Nephron progenitor cell (in vitro differentiated cells): ENCODE results near the gene NEK8.
A peak's percentile ranks its signal among the peaks of the same experiment; 100 is the strongest.

ENCODE experiments used
- DNase-seq: peaks from one replicate; pipeline ENCODE4 v3.0.0; 2021
- H3K27ac Mint-ChIP-seq: 2 replicates; pipeline ENCODE4 v1.8.0; 2021; ENCODE audit warnings: mild to moderate bottlenecking, moderate library complexity, mixed read lengths
- H3K27me3 Mint-ChIP-seq: 2 replicates; pipeline ENCODE4 v1.8.0; 2021; ENCODE audit warnings: mild to moderate bottlenecking, low read depth, mixed read lengths; ENCODE audit not compliant: poor library complexity
- H3K36me3 Mint-ChIP-seq: 2 replicates; pipeline ENCODE4 v1.8.0; 2021; ENCODE audit warnings: low read depth, mixed read lengths
- H3K4me1 Mint-ChIP-seq: 2 replicates; pipeline ENCODE4 v1.8.0; 2021; ENCODE audit warnings: mixed read lengths
- H3K4me3 Mint-ChIP-seq: 2 replicates; pipeline ENCODE4 v1.8.0; 2021; ENCODE audit warnings: mild to moderate bottlenecking, moderate library complexity, mixed read lengths
- H3K9me3 Mint-ChIP-seq: 2 replicates; pipeline ENCODE4 v1.8.0; 2021; ENCODE audit warnings: mild to moderate bottlenecking, moderate library complexity, mixed read lengths
- TF ChIP-seq, protein P1 (sequence below): fragments of 200-600 bp; sonication (generic); IDR thresholded peaks from 2 replicates; pipeline ENCODE4 v1.5.0; 2021; ENCODE audit warnings: antibody characterized with exemption

Gene NEK8

GRCh38 chr17:28712032-28712704 is 16.4 kb upstream of the NEK8 start:
- Mint-ChIP-seq H3K4me1 (peaks cover 64% of the 10 kb centered on the region), H3K4me3 (peak overlapping the region; percentile 96), H3K27ac (peak overlapping the region; percentile 99), H3K36me3 (peaks cover 37% of the 10 kb centered on the region), H3K9me3 (no peaks in the 10 kb centered on the region), H3K27me3 (peaks cover 3% of the 10 kb centered on the region)
- TF ChIP-seq, protein P1, sequence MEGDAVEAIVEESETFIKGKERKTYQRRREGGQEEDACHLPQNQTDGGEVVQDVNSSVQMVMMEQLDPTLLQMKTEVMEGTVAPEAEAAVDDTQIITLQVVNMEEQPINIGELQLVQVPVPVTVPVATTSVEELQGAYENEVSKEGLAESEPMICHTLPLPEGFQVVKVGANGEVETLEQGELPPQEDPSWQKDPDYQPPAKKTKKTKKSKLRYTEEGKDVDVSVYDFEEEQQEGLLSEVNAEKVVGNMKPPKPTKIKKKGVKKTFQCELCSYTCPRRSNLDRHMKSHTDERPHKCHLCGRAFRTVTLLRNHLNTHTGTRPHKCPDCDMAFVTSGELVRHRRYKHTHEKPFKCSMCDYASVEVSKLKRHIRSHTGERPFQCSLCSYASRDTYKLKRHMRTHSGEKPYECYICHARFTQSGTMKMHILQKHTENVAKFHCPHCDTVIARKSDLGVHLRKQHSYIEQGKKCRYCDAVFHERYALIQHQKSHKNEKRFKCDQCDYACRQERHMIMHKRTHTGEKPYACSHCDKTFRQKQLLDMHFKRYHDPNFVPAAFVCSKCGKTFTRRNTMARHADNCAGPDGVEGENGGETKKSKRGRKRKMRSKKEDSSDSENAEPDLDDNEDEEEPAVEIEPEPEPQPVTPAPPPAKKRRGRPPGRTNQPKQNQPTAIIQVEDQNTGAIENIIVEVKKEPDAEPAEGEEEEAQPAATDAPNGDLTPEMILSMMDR: no peak
- peak; percentile 57 for DNase-seq

- no peak overlapping the region for H3K27ac Mint-ChIP-seq
- H3K27me3 Mint-ChIP-seq: peaks cover 3% of the 10 kb centered on the region
- TF ChIP-seq, protein P1: no peak
- DNase-seq: no peak
- peaks cover 37% of the 10 kb centered on the region for H3K36me3 Mint-ChIP-seq
- H3K4me3 Mint-ChIP-seq: peak overlapping the region; percentile 96
- H3K9me3 Mint-ChIP-seq: no peaks in the 10 kb centered on the region
- peaks cover 57% of the 10 kb centered on the region for H3K4me1 Mint-ChIP-seq
These were observed 15.7 kb upstream of the NEK8 start for GRCh38 chr17:28712705-28713415.

GRCh38 chr17:28714281-28714680 is 14.3 kb upstream of the NEK8 start:
- peaks cover 32% of the 10 kb centered on the region for H3K36me3 Mint-ChIP-seq
- TF ChIP-seq, protein P1: no peak
- no peaks in the 10 kb centered on the region for H3K9me3 Mint-ChIP-seq
- no peak overlapping the region for H3K27ac Mint-ChIP-seq
- H3K27me3 Mint-ChIP-seq: peaks cover 3% of the 10 kb centered on the region
- H3K4me1 Mint-ChIP-seq: peaks cover 63% of the 10 kb centered on the region
- H3K4me3 Mint-ChIP-seq: no peak overlapping the region
- DNase-seq: no peak

DNA sequence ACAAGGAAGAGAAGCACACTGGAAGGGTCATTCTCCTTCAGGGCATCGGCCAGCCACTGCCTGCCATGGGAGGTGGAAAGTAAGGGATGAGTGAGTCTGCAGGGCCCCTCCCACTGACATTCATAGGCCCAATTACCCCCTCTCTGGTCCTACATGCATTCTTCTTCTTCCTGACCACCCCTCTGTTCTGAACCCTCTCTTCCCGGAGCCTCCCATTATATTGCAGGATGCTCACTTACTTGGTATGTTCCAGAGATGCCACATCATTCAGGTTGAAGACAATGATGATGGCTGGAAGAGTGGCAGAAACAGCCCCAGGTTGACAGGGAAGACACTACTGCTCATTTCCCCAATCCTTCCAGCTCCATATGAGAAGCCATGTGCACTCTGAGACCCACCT is 13.4 kb upstream of the NEK8 start:
- DNase-seq: no peak
- TF ChIP-seq, protein P1: no peak
- Mint-ChIP-seq H3K4me1 (peaks cover 68% of the 10 kb centered on the region), H3K36me3 (peaks cover 37% of the 10 kb centered on the region), H3K9me3 (no peaks in the 10 kb centered on the region), H3K27ac (peak overlapping the region; percentile 59), H3K4me3 (peak overlapping the region; percentile 81), H3K27me3 (peaks cover 8% of the 10 kb centered on the region)

- DNase-seq: peak; percentile 58
- no peaks in the 10 kb centered on the region for H3K9me3 Mint-ChIP-seq
- peak overlapping the region; percentile 94 for H3K27ac Mint-ChIP-seq
- H3K4me1 Mint-ChIP-seq: peaks cover 76% of the 10 kb centered on the region
- H3K36me3 Mint-ChIP-seq: peaks cover 52% of the 10 kb centered on the region
- H3K4me3 Mint-ChIP-seq: peak overlapping the region; percentile 81
- TF ChIP-seq, protein P1: no peak
- peaks cover 8% of the 10 kb centered on the region for H3K27me3 Mint-ChIP-seq
These were observed 11.6 kb upstream of the NEK8 start for GRCh38 chr17:28716740-28717577.
